Measurements from ENCODE around the gene INPP4B. TPM values are rescaled to one million over a fixed set of nuclear protein-coding genes. Genes with fewer than 3 reads are reported as not detected.
A peak's percentile ranks its signal among the peaks of the same experiment; 100 is the strongest.

The INPP4B gene
- total RNA-seq, 1 experiment from 2014 or later: 41.0 TPM

GRCh38 chr4:142595222-142595871 is 250.8 kb downstream of the INPP4B start:
- BruUV-seq (replicated peaks): no TSS peak
- H2AFZ ChIP-seq (ENCODE audit: low read length): no peak overlapping the region
- no peaks in the 10 kb centered on the region for H3K27me3 ChIP-seq (ENCODE audit: low read length)
- H3K4me2 ChIP-seq (ENCODE audit: low read length): no peak overlapping the region; the same call in 1 of the 2 replicates
- H3K79me2 ChIP-seq (ENCODE audit: low read length): peaks cover 6% of the 10 kb centered on the region; the same call in 1 of the 2 replicates
- TF ChIP-seq EZH2phosphoT487 (IDR thresholded peaks at IDR 0.05; ENCODE audit: borderline replicate concordance, low read length): no peak
- TF ChIP-seq, protein P1, sequence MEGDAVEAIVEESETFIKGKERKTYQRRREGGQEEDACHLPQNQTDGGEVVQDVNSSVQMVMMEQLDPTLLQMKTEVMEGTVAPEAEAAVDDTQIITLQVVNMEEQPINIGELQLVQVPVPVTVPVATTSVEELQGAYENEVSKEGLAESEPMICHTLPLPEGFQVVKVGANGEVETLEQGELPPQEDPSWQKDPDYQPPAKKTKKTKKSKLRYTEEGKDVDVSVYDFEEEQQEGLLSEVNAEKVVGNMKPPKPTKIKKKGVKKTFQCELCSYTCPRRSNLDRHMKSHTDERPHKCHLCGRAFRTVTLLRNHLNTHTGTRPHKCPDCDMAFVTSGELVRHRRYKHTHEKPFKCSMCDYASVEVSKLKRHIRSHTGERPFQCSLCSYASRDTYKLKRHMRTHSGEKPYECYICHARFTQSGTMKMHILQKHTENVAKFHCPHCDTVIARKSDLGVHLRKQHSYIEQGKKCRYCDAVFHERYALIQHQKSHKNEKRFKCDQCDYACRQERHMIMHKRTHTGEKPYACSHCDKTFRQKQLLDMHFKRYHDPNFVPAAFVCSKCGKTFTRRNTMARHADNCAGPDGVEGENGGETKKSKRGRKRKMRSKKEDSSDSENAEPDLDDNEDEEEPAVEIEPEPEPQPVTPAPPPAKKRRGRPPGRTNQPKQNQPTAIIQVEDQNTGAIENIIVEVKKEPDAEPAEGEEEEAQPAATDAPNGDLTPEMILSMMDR (conservative IDR thresholded peaks at IDR 0.05; ENCODE audit: low read depth, low read length): no peak
- no peak for TF ChIP-seq EZH2 (IDR thresholded peaks at IDR 0.05; ENCODE audit: low read length, unreplicated experiment)
- no peaks in the 10 kb centered on the region for H3F3A ChIP-seq (ENCODE audit: low read length, unreplicated experiment)
- no peak overlapping the region for H3K9ac ChIP-seq (ENCODE audit: low read length)
- DNase-seq (peak; percentile 43), ATAC-seq (peak; percentile 67)
- intact Hi-C loops (cut with micrococcal nuclease): no loop called here
- peaks cover 18% of the 10 kb centered on the region for H3K4me1 ChIP-seq (ENCODE audit: insufficient read depth, low read length)
- ChIA-PET POLR2A (ENCODE audit: unreplicated experiment) (interaction anchor here (0.6 kb wide), 1 partner anchor 120 kb away, joined by 3 read pairs; no protein-coding TSS in a partner anchor), CTCF (no interaction called here)
- H3K9me2 ChIP-seq (replicated peaks; ENCODE audit: low read length): no peaks in the 10 kb centered on the region
- H4K20me1 ChIP-seq (ENCODE audit: low read length): no peaks in the 10 kb centered on the region
- 0 out of 2 replicates have a peak overlapping the region, but pooled peaks have one; percentile 12 for H3K27ac ChIP-seq (ENCODE audit: low read length)
- H3K36me3 ChIP-seq (ENCODE audit: low read depth, low read length): no peaks in the 10 kb centered on the region
- H3K9me3 ChIP-seq (ENCODE audit: low read length): no peaks in the 10 kb centered on the region
- H3K4me3 ChIP-seq (ENCODE audit: low read length): no peak overlapping the region

DNA sequence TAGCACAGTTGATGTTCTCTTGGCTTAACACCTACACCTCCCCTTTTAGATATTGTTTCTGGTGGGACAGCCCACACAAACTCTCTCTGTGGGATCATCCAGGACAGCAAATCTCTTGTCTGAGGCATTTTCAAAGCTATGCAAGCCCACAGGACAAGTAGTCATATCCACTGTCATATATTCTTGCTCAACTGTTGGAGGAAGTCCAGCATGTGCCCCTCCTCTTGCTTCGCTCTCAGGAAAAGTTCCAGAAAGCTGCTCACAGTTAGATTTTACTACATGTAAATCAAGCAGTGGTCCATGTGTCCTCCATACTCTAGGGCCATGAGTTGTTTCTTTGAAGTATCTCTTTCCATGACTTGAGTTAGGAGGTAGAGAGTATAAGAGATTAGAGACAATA is 260.7 kb downstream of the INPP4B start:
- Histone ChIP-seq H3K9me3 (ENCODE audit: low read length) (no peaks in the 10 kb centered on the region), H3K36me3 (ENCODE audit: low read depth, low read length) (no peaks in the 10 kb centered on the region), H4K20me1 (ENCODE audit: low read length) (no peaks in the 10 kb centered on the region), H3K79me2 (ENCODE audit: low read length) (no peaks in the 10 kb centered on the region), H3K9me2 (replicated peaks; ENCODE audit: low read length) (no peaks in the 10 kb centered on the region), H3K4me3 (ENCODE audit: low read length) (no peak overlapping the region), H2AFZ (ENCODE audit: low read length) (no peak overlapping the region), H3K4me2 (ENCODE audit: low read length) (no peak overlapping the region), H3K9ac (ENCODE audit: low read length) (no peak overlapping the region), H3F3A (ENCODE audit: low read length, unreplicated experiment) (no peaks in the 10 kb centered on the region), H3K27ac (ENCODE audit: low read length) (no peak overlapping the region), H3K27me3 (ENCODE audit: low read length) (no peaks in the 10 kb centered on the region), H3K4me1 (ENCODE audit: insufficient read depth, low read length) (peaks cover 6% of the 10 kb centered on the region; the same call in 1 of the 2 replicates)
- intact Hi-C loops (cut with micrococcal nuclease): no loop called here
- BruUV-seq (replicated peaks): no TSS peak
- ChIA-PET CTCF (no interaction called here), POLR2A (ENCODE audit: unreplicated experiment) (no interaction called here)
- DNase-seq: no peak
- TF ChIP-seq EZH2phosphoT487 (IDR thresholded peaks at IDR 0.05; ENCODE audit: borderline replicate concordance, low read length) (no peak), EZH2 (IDR thresholded peaks at IDR 0.05; ENCODE audit: low read length, unreplicated experiment) (no peak)
- TF ChIP-seq, protein P1 (conservative IDR thresholded peaks at IDR 0.05; ENCODE audit: low read depth, low read length): no peak
- no peak for ATAC-seq

GRCh38 chr4:142583708-142584107 is 262.4 kb downstream of the INPP4B start:
- H3K36me3 ChIP-seq (ENCODE audit: low read depth, low read length): no peaks in the 10 kb centered on the region
- H3F3A ChIP-seq (ENCODE audit: low read length, unreplicated experiment): no peaks in the 10 kb centered on the region
- H3K4me3 ChIP-seq (ENCODE audit: low read length): no peak overlapping the region
- H3K27ac ChIP-seq (ENCODE audit: low read length): no peak overlapping the region
- H2AFZ ChIP-seq (ENCODE audit: low read length): no peak overlapping the region
- H4K20me1 ChIP-seq (ENCODE audit: low read length): no peaks in the 10 kb centered on the region
- no peak overlapping the region for H3K4me2 ChIP-seq (ENCODE audit: low read length)
- no peaks in the 10 kb centered on the region for H3K79me2 ChIP-seq (ENCODE audit: low read length)
- H3K4me1 ChIP-seq (ENCODE audit: insufficient read depth, low read length): peaks cover 6% of the 10 kb centered on the region; the same call in 1 of the 2 replicates
- no peaks in the 10 kb centered on the region for H3K9me2 ChIP-seq (replicated peaks; ENCODE audit: low read length)
- no peaks in the 10 kb centered on the region for H3K27me3 ChIP-seq (ENCODE audit: low read length)
- BruUV-seq (replicated peaks): no TSS peak
- no peak for DNase-seq
- ChIA-PET POLR2A (ENCODE audit: unreplicated experiment) (no interaction called here), CTCF (no interaction called here)
- H3K9ac ChIP-seq (ENCODE audit: low read length): no peak overlapping the region
- no peaks in the 10 kb centered on the region for H3K9me3 ChIP-seq (ENCODE audit: low read length)
- no peak for ATAC-seq
- TF ChIP-seq, protein P1 (conservative IDR thresholded peaks at IDR 0.05; ENCODE audit: low read depth, low read length): no peak
- TF ChIP-seq EZH2 (IDR thresholded peaks at IDR 0.05; ENCODE audit: low read length, unreplicated experiment) (no peak), EZH2phosphoT487 (IDR thresholded peaks at IDR 0.05; ENCODE audit: borderline replicate concordance, low read length) (no peak)
- intact Hi-C loops (cut with micrococcal nuclease): no loop called here

Measured in PC-3 (cell line).